ENCODE data around the gene CISD1.
A peak's percentile ranks its signal among the peaks of the same experiment; 100 is the strongest.

CISD1 gene

DNA sequence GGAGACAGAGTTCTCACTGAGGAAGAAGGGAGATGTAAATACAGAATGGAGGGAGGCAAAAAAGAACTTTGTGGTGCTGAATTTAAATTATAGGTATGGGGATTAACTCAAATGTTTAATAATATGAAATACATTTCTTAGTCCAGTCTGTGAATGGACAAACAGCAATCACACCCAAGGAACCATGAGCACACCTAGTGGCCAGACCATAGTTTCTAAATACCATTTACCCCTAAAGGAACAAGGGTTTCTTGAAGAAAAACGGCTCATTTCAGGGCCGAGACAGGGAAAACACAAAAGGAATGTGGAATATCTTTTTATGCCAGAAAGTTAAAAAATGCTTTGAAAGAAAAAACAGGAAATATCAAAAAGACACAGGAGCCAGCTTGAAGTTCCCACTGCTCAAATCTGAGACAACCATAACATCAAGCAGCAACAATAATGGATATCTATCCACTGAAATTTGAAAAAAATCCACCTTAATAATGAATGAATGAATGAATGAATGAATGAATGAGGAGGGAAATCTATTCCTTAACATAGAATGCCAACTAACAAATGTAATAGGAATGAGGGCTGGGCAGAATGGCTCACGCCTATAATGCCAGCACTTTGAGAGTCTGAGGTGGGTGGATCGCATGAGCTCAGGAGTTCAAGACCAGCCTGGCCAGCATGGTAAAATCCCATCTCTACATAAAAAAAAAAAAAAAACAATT lies 9.8 kb upstream of the CISD1 start:
- H3K27ac ChIP-seq: no peak overlapping the region
- TF ChIP-seq ZFX (IDR thresholded peaks at IDR 0.05): no peak
- TF ChIP-seq, protein P1, sequence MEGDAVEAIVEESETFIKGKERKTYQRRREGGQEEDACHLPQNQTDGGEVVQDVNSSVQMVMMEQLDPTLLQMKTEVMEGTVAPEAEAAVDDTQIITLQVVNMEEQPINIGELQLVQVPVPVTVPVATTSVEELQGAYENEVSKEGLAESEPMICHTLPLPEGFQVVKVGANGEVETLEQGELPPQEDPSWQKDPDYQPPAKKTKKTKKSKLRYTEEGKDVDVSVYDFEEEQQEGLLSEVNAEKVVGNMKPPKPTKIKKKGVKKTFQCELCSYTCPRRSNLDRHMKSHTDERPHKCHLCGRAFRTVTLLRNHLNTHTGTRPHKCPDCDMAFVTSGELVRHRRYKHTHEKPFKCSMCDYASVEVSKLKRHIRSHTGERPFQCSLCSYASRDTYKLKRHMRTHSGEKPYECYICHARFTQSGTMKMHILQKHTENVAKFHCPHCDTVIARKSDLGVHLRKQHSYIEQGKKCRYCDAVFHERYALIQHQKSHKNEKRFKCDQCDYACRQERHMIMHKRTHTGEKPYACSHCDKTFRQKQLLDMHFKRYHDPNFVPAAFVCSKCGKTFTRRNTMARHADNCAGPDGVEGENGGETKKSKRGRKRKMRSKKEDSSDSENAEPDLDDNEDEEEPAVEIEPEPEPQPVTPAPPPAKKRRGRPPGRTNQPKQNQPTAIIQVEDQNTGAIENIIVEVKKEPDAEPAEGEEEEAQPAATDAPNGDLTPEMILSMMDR (conservative IDR thresholded peaks at IDR 0.05): peak; percentile 53

DNA sequence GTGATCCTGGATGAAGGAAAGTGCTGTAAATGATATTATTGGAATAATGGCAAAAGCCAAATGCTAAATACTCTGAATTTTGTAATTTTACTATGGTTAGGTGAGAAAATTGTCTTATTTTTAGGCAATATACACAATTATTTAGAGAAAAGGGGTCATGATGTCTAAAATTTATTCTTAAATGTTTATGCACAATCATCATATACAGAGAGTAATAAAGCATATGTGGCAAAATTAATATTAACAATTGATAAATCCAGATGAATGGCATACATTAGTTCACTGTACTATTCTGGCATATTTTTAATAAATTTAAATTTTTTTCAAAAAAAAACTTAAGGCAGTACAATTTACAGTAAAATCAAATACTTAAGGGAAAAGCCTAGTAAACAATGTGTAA lies 8.6 kb upstream of the CISD1 start:
- no peak for TF ChIP-seq ZFX (IDR thresholded peaks at IDR 0.05)
- TF ChIP-seq, protein P1 (conservative IDR thresholded peaks at IDR 0.05): no peak
- H3K27ac ChIP-seq: no peak overlapping the region

DNA sequence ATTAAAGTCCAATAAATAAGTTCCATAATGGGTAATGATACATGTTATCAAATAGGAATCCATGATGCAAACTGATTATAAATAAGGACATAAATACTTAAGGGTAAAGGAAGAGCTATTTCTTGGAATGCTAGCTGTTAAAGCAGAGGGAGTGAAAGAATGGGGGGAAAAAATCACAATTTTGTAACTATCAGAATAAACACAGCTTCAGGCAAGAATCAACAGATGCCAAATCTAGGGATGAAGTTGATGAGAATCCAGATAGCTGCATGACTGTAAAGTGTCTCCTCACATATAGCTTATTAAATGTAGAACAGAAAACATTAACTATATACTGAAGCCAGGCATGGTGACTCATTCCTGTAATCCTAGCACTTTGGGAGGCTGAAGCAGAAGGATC lies 6.2 kb upstream of the CISD1 start:
- H3K27ac ChIP-seq: no peak overlapping the region
- TF ChIP-seq, protein P1 (conservative IDR thresholded peaks at IDR 0.05): no peak
- no peak for TF ChIP-seq ZFX (IDR thresholded peaks at IDR 0.05)

DNA sequence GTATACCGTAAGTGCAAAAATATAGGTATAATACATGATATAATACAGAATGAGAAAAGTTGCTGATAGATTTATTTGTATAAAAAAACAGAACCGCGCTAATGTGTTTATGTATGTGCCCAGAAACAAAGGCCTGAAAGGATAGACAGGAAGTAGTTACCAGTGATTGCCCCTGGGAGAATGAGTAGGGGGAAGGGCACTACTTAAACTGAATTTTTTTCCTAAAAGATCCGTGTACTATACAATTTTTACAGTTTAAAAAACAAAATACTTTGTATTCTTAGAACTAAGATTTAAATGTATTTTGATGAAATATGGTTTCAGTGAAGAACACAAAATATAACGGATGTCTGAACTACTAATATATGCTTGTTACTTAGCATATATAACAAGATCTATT lies 4.2 kb upstream of the CISD1 start:
- H3K27ac ChIP-seq: no peak overlapping the region
- TF ChIP-seq ZFX (IDR thresholded peaks at IDR 0.05): no peak

DNA sequence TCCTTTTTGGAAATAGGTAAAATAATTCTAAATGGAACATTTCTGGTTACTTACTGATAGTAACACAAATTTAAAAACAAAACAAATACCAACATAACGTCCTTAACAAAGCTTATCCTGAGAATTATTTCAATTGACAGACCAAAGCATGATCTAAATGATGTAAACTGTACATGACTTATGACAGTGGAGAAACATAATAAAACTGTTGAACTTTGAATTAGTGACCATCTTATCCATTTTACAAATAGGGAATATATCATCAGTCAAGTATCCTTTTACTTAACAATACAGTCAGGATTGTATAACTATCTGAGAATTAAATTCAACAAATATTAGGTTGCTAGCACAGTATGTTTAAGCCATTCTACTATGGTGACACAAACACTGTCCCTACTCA lies 3.7 kb upstream of the CISD1 start:
- no peak for TF ChIP-seq ZFX (IDR thresholded peaks at IDR 0.05)
- TF ChIP-seq, protein P1 (conservative IDR thresholded peaks at IDR 0.05): no peak

DNA sequence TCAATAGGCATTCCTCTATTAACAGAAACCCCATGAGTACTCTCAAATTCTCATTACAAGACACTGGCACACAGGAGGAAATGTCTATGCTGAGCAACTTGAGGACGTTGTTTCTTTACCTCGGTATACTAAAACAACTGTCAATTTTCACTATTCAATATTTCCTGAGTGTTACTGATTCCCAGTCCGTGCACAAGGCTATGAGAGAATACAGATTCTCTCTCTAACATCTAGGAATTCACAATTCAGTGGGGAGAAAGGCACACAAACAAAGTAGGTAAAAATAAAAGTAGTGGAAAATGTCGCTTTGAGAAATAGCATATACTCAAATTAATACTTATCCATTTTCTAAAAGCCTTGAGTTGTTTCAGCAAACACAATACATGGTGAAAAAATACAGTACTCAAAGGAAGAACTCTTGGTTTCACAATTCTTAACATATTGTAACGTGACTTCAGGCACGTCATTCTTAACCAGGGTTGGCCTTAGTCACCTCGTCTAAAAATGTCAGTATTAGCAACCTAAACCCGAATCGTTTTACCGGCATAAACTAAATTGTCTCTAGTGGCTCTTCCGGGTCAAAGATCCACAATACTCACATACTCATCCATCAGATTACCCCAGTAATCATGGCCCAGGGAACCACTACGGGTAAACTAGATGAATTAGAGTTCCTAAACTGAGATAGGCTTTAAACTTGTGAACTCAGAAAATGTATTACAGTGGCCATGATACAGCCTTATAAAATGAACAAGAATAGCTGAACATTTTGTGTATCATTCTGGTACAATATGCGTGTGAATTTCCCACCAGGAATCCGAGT lies 2.7 kb upstream of the CISD1 start:
- TF ChIP-seq, protein P1 (conservative IDR thresholded peaks at IDR 0.05): no peak
- no peak for TF ChIP-seq ZFX (IDR thresholded peaks at IDR 0.05)
- no peak overlapping the region for H3K27ac ChIP-seq

More for the DNA sequence above, 3.7 kb upstream of the CISD1 start:
- H3K27ac ChIP-seq: no peak overlapping the region

DNA sequence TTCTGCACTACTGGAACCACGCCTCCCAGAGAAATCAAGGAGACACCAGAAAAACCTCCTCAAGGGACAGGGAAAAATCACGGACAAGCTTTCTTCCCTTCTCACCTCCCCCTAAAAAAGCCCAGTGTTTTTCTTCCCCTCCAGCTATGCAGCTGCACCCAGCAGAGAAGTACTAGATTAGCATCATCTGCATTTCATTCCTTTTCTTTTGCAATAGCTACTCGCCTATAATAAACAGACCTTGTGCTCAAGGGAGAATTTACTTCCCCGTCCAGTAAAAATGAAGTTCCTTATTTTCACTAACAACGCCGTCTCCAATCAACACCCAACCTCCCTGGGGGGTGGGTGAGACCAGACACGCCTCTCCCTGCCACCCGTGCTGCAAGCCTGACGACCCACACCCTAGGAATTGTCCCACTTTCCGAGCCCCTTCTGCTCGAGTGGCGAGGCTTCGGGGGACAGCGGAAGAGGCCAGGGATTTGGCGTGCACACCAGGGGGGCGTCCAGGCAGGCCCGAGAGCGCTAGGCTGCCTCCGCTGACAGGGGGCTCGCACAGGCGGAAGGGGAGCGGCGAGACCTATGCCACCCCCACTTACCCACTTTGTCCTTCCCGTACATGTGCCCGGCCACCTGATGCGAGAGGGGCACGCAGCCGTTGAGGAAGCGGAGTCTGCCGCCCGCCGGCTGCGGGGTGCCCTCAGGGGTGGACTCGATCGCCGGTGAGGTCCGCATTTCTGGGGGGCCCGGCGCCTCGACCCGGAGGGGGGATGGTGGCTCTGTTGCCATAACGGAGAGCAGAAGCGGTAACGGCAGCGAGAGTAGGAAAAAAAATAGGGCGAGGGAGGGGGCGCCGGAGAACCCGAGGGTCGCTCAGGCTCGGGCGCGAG lies 1.9 kb upstream of the CISD1 start:
- H3K27ac ChIP-seq: peak overlapping the region; percentile 96

More for the DNA sequence above, 1.9 kb upstream of the CISD1 start:
- TF ChIP-seq ZFX (IDR thresholded peaks at IDR 0.05): no peak
- TF ChIP-seq, protein P1 (conservative IDR thresholded peaks at IDR 0.05): no peak
